Stomach (tissue), 4 donors: Measurements from ENCODE around the gene OPHN1.

ENCODE experiments used
- CTCF ChIP-seq, 7 experiments: fragments of 450-650 bp in 4 of 7; fragments of 200-600 bp in 3 of 7; sonication (generic) in 3 of 7; IDR thresholded peaks; one replicate each; pipeline ENCODE4 v1.5.1; 2016 to 2019; ENCODE audit warnings: antibody characterized with exemption in 7 of 7, control low read depth in 2 of 7, mild to moderate bottlenecking in 1 of 7
- POLR2A ChIP-seq, 4 donors: fragments of 450-650 bp; IDR thresholded peaks; one replicate each; pipeline ENCODE4 v1.6.1; 2016; ENCODE audit warnings: antibody characterized with exemption in 4 of 4, control low read depth in 2 of 4, mild to moderate bottlenecking in 1 of 4, moderate library complexity in 1 of 4

- TF ChIP-seq CTCF (IDR thresholded peaks at IDR 0.05) = no peak
- no peak for TF ChIP-seq POLR2A (IDR thresholded peaks at IDR 0.05)
Observed at GRCh38 chrX:68376373-68376772, 56.9 kb downstream of the OPHN1 start.
